OCI-LY3 (cell line): ENCODE results near the gene MYH7.

Experiments used
- H2AFZ ChIP-seq: fragments of 200-600, 300-600 bp; shearing (Covaris generic); 2 replicates; pipeline ENCODE4 v1.6.0; 2014; ENCODE audit warnings: antibody characterized with exemption, low read depth, low read length
- H3K27ac ChIP-seq: fragments of 200-600, 300-600 bp; sonication (generic); 2 replicates; pipeline ENCODE4 v1.5.1; 2014; ENCODE audit warnings: mild to moderate bottlenecking, low read length, moderate library complexity, mixed read lengths
- H3K27me3 ChIP-seq: fragments of 200-600, 300-600 bp; sonication (generic); 2 replicates; pipeline ENCODE4 v1.6.1; 2014; ENCODE audit warnings: low read depth, low read length, mixed read lengths
- H3K36me3 ChIP-seq: fragments of 200-600, 300-600 bp; sonication (generic); replicated peaks from 2 replicates; pipeline ENCODE3; 2014; ENCODE audit warnings: low read depth, low read length, mixed read lengths
- H3K4me1 ChIP-seq: fragments of 300-600, 200-600 bp; sonication (generic); 2 replicates; pipeline ENCODE4 v1.6.1; 2014; ENCODE audit warnings: low read length, mixed read lengths
- H3K4me2 ChIP-seq: fragments of 200-600, 300-600 bp; sonication (generic); 2 replicates; pipeline ENCODE4 v1.6.1; 2014; ENCODE audit warnings: low read length, mixed read lengths
- H3K4me3 ChIP-seq: fragments of 300-600, 200-600 bp; sonication (generic); 2 replicates; pipeline ENCODE4 v1.5.1; 2014; ENCODE audit warnings: antibody characterized with exemption, mild to moderate bottlenecking, low read length, moderate library complexity
- H3K79me2 ChIP-seq: fragments of 300-600, 200-600 bp; shearing (Covaris generic); 2 replicates; pipeline ENCODE4 v1.6.1; 2014; ENCODE audit warnings: mild to moderate bottlenecking, low read length, mixed read lengths
- H3K9ac ChIP-seq: fragments of 300-600, 200-600 bp; shearing (Covaris generic); 2 replicates; pipeline ENCODE4 v1.6.0; 2014; ENCODE audit warnings: mild to moderate bottlenecking, low read length, moderate library complexity
- H3K9me3 ChIP-seq: fragments of 200-600, 300-600 bp; shearing (Covaris generic); 2 replicates; pipeline ENCODE4 v1.6.1; 2014; ENCODE audit warnings: low read length, mixed read lengths; ENCODE audit not compliant: insufficient read depth
- H4K20me1 ChIP-seq: fragments of 200-600, 300-600 bp; sonication (generic); 2 replicates; pipeline ENCODE4 v1.6.1; 2016; ENCODE audit warnings: low read length, mixed read lengths; ENCODE audit not compliant: insufficient read depth
- CTCF ChIP-seq: fragments of 200-600, 300-600 bp; sonication (generic); IDR thresholded peaks from 2 replicates; pipeline ENCODE4 v1.5.1; 2014; ENCODE audit warnings: antibody characterized with exemption, low read length, low read depth
- EZH2phosphoT487 ChIP-seq: fragments of 200-600 bp; shearing (Covaris generic); IDR thresholded peaks from 2 replicates; pipeline ENCODE4 v1.6.1; 2018; ENCODE audit warnings: antibody characterized with exemption, mixed run types, low read depth

MYH7 gene

GRCh38 chr14:23407516-23408306 lies 27.7 kb downstream of the MYH7 start, which contains the start of gene MYH6:
TSS of gene MYH6 (minus strand) at chr14:23408273. CDS start at chr14:23407223, 1,050 bp downstream.
- Histone ChIP-seq H2AFZ (no peak within 1 kb of the TSS), H3K9me3 (no peaks in the 10 kb centered on the region), H3K4me3 (peak within 1 kb of the TSS; percentile 43; the same call in 1 of the 2 replicates), H3K79me2 (no peaks in the 10 kb centered on the region), H3K4me2 (peak within 1 kb of the TSS; percentile 68), H3K36me3 (no peaks in the 10 kb centered on the region), H3K4me1 (peaks cover 56% of the 10 kb centered on the region), H3K9ac (no peak within 1 kb of the TSS), H4K20me1 (no peaks in the 10 kb centered on the region), H3K27me3 (no peaks in the 10 kb centered on the region; the same call in 1 of the 2 replicates), H3K27ac (no peak within 1 kb of the TSS)
- TF ChIP-seq EZH2phosphoT487 (no peak), CTCF (no peak)

- Histone ChIP-seq H4K20me1 (no peaks in the 10 kb centered on the region), H3K4me1 (peaks cover 54% of the 10 kb centered on the region), H3K9ac (no peak overlapping the region), H3K36me3 (no peaks in the 10 kb centered on the region), H3K79me2 (no peaks in the 10 kb centered on the region), H3K4me2 (peak overlapping the region; percentile 20; the same call in 1 of the 2 replicates), H2AFZ (no peak overlapping the region), H3K4me3 (no peak overlapping the region), H3K9me3 (no peaks in the 10 kb centered on the region), H3K27ac (no peak overlapping the region), H3K27me3 (no peaks in the 10 kb centered on the region; the same call in 1 of the 2 replicates)
- TF ChIP-seq CTCF (no peak), EZH2phosphoT487 (no peak)
These were observed 28.6 kb downstream of the MYH7 start for GRCh38 chr14:23406725-23407355.

GRCh38 chr14:23406244-23406643 lies 29.2 kb downstream of the MYH7 start:
- Histone ChIP-seq H2AFZ (no peak overlapping the region), H3K79me2 (no peaks in the 10 kb centered on the region), H3K27ac (no peak overlapping the region), H3K9me3 (no peaks in the 10 kb centered on the region), H3K9ac (no peak overlapping the region), H4K20me1 (no peaks in the 10 kb centered on the region), H3K36me3 (no peaks in the 10 kb centered on the region), H3K4me3 (no peak overlapping the region), H3K4me2 (peak overlapping the region; percentile 20; the same call in 1 of the 2 replicates), H3K27me3 (no peaks in the 10 kb centered on the region; the same call in 1 of the 2 replicates), H3K4me1 (peaks cover 55% of the 10 kb centered on the region)
- TF ChIP-seq EZH2phosphoT487 (no peak), CTCF (no peak)

- Histone ChIP-seq H3K4me1 (peaks cover 60% of the 10 kb centered on the region), H3K79me2 (no peaks in the 10 kb centered on the region), H3K4me2 (no peak overlapping the region), H3K9ac (no peak overlapping the region), H4K20me1 (no peaks in the 10 kb centered on the region), H3K27ac (no peak overlapping the region), H3K4me3 (no peak overlapping the region), H3K36me3 (no peaks in the 10 kb centered on the region), H2AFZ (no peak overlapping the region), H3K9me3 (no peaks in the 10 kb centered on the region), H3K27me3 (no peaks in the 10 kb centered on the region; the same call in 1 of the 2 replicates)
- TF ChIP-seq CTCF (no peak), EZH2phosphoT487 (no peak)
These were observed 29.9 kb downstream of the MYH7 start for GRCh38 chr14:23405516-23406025.
